A549 (cell line): ENCODE results near the gene DPYD.

Experiments
- MAX ChIP-seq: IDR thresholded peaks from 2 replicates; pipeline ENCODE4 v1.6.1; 2012
- RCOR1 ChIP-seq: fragments of 150-350 bp; IDR thresholded peaks from 2 replicates; pipeline ENCODE4 v1.6.1; 2014; ENCODE audit warnings: antibody characterized with exemption, low read length, low read depth
- REST ChIP-seq: fragments of 200-600 bp; sonication (generic); IDR thresholded peaks from 2 replicates; pipeline ENCODE4 v1.6.1; 2016; ENCODE audit warnings: antibody characterized with exemption, mild to moderate bottlenecking, moderate library complexity
- TP53 ChIP-seq: fragments of 250-450 bp; sonication (Bioruptor Pico); IDR thresholded peaks from 2 replicates; pipeline ENCODE4 v1.5.0; 2021; ENCODE audit warnings: mild to moderate bottlenecking, moderate library complexity

- TF ChIP-seq TP53 (CRISPR knock-in tag) (no peak), MAX (no peak), RCOR1 (no peak), REST (no peak)
These were observed 118.8 kb downstream of the DPYD start for GRCh38 chr1:97802011-97802410.
